ENCODE results near the gene VWCE. TPM values are rescaled to one million over a fixed set of nuclear protein-coding genes. Genes with fewer than 3 reads are reported as not detected.

Gene VWCE
- total RNA-seq, 1 experiment from 2014 or later, result 21.9 TPM

- CTCF ChIA-PET, result interaction anchor here (1.1 to 8.1 kb wide), 4 partner anchors 19 to 47 kb away, joined by 3 to 346 read pairs (median 61); partner anchors contain the start of genes CYB561A3 and TMEM138
- ATAC-seq (no peak), DNase-seq (ENCODE audit: low spot score) (no peak)
- Mint-ChIP-seq H3K27ac (no peak overlapping the region), H3K27me3 (ENCODE audit: low read depth) (no peaks in the 10 kb centered on the region), H3K4me1 (peaks cover 32% of the 10 kb centered on the region), H3K36me3 (peaks cover 10% of the 10 kb centered on the region; the same call in 1 of the 2 replicates), H3K4me3 (no peak overlapping the region), H3K9me3 (no peaks in the 10 kb centered on the region)
- TF ChIP-seq, protein P1, sequence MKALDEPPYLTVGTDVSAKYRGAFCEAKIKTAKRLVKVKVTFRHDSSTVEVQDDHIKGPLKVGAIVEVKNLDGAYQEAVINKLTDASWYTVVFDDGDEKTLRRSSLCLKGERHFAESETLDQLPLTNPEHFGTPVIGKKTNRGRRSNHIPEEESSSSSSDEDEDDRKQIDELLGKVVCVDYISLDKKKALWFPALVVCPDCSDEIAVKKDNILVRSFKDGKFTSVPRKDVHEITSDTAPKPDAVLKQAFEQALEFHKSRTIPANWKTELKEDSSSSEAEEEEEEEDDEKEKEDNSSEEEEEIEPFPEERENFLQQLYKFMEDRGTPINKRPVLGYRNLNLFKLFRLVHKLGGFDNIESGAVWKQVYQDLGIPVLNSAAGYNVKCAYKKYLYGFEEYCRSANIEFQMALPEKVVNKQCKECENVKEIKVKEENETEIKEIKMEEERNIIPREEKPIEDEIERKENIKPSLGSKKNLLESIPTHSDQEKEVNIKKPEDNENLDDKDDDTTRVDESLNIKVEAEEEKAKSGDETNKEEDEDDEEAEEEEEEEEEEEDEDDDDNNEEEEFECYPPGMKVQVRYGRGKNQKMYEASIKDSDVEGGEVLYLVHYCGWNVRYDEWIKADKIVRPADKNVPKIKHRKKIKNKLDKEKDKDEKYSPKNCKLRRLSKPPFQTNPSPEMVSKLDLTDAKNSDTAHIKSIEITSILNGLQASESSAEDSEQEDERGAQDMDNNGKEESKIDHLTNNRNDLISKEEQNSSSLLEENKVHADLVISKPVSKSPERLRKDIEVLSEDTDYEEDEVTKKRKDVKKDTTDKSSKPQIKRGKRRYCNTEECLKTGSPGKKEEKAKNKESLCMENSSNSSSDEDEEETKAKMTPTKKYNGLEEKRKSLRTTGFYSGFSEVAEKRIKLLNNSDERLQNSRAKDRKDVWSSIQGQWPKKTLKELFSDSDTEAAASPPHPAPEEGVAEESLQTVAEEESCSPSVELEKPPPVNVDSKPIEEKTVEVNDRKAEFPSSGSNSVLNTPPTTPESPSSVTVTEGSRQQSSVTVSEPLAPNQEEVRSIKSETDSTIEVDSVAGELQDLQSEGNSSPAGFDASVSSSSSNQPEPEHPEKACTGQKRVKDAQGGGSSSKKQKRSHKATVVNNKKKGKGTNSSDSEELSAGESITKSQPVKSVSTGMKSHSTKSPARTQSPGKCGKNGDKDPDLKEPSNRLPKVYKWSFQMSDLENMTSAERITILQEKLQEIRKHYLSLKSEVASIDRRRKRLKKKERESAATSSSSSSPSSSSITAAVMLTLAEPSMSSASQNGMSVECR (CRISPR knock-in tag; IDR thresholded peaks at IDR 0.05; ENCODE audit: borderline replicate concordance), result no peak
- TF ChIP-seq GABPB1 (CRISPR knock-in tag; IDR thresholded peaks at IDR 0.05), result no peak
- TF ChIP-seq ELF4 (CRISPR knock-in tag; IDR thresholded peaks at IDR 0.05; ENCODE audit: low read depth), result no peak
- no peak for TF ChIP-seq GRHL2 (CRISPR knock-in tag; IDR thresholded peaks at IDR 0.05; ENCODE audit: insufficient replicate concordance, severe bottlenecking)
- POLR2A ChIA-PET, result interaction anchor here (0.6 kb wide), 1 partner anchor 21 kb away, joined by 4 read pairs; no protein-coding TSS in a partner anchor
Measured at GRCh38 chr11:61337706-61338470, 42.8 kb upstream of the VWCE start.

DNA sequence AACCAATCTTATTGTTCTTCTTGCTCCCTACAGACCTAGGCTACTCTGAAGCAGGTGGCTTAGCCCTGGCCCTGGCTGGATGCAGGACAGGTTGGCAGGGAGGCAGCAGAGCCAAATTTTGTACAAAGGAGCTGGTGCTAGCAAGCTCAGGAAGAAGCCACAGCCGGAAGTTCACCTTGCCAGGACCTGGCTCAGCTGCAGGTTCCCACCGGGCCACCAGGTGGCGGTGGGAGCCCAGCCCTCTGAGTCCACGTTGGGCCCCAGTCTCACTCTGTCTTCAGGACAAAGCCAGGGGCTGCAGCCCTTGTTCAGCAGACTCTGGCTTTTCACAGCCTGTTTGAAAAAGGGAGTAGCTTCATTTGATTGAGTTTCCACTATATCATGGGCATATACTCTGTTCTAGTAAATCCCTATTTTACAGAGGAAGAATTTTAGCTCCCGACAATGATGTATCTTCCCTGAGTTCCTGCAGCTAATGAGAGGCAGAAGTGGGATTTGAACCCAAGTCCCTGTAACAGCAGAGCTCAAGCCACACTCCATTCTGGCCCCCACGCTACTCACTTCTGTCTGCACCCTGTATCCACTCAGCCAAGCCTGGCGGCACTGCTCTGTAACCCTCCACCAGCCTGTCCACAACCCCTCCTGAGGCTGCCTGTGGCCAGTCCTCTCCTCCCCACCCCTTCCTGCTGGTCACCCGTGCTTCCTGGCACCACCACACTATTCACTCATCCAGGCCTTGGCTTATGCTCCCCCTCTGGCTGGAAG is 41.2 kb upstream of the VWCE start:
- DNase-seq (ENCODE audit: low spot score) (peak; percentile 86), ATAC-seq (peak; percentile 68)
- Mint-ChIP-seq H3K27ac (peak overlapping the region; percentile 90), H3K4me1 (peaks cover 44% of the 10 kb centered on the region), H3K4me3 (no peak overlapping the region), H3K9me3 (no peaks in the 10 kb centered on the region), H3K27me3 (ENCODE audit: low read depth) (no peaks in the 10 kb centered on the region), H3K36me3 (peaks cover 10% of the 10 kb centered on the region; the same call in 1 of the 2 replicates)
- ChIA-PET CTCF (interaction anchor here (0.6 to 8.1 kb wide), 48 partner anchors 8 to 461 kb away, joined by 3 to 346 read pairs (median 5); partner anchors contain the start of genes CPSF7, CYB561A3, LRRC10B and SDHAF2), POLR2A (interaction anchor here (0.6 to 2.0 kb wide), 6 partner anchors 24 to 93 kb away, joined by 3 to 29 read pairs (median 6); partner anchors contain the start of genes CPSF7, CYB561A3, SDHAF2 and TMEM138)
- TF ChIP-seq, protein P2, sequence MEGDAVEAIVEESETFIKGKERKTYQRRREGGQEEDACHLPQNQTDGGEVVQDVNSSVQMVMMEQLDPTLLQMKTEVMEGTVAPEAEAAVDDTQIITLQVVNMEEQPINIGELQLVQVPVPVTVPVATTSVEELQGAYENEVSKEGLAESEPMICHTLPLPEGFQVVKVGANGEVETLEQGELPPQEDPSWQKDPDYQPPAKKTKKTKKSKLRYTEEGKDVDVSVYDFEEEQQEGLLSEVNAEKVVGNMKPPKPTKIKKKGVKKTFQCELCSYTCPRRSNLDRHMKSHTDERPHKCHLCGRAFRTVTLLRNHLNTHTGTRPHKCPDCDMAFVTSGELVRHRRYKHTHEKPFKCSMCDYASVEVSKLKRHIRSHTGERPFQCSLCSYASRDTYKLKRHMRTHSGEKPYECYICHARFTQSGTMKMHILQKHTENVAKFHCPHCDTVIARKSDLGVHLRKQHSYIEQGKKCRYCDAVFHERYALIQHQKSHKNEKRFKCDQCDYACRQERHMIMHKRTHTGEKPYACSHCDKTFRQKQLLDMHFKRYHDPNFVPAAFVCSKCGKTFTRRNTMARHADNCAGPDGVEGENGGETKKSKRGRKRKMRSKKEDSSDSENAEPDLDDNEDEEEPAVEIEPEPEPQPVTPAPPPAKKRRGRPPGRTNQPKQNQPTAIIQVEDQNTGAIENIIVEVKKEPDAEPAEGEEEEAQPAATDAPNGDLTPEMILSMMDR (IDR thresholded peaks at IDR 0.05), result peak; percentile 98
- TF ChIP-seq GABPB1 (CRISPR knock-in tag; IDR thresholded peaks at IDR 0.05), result 0 out of 2 replicates have a peak, but pooled peaks have one; percentile 17
- TF ChIP-seq, protein P3, sequence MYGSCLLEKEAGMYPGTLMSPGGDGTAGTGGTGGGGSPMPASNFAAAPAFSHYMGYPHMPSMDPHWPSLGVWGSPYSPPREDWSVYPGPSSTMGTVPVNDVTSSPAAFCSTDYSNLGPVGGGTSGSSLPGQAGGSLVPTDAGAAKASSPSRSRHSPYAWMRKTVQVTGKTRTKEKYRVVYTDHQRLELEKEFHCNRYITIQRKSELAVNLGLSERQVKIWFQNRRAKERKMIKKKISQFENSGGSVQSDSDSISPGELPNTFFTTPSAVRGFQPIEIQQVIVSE (CRISPR knock-in tag; IDR thresholded peaks at IDR 0.05; ENCODE audit: borderline replicate concordance), result no peak

DNA sequence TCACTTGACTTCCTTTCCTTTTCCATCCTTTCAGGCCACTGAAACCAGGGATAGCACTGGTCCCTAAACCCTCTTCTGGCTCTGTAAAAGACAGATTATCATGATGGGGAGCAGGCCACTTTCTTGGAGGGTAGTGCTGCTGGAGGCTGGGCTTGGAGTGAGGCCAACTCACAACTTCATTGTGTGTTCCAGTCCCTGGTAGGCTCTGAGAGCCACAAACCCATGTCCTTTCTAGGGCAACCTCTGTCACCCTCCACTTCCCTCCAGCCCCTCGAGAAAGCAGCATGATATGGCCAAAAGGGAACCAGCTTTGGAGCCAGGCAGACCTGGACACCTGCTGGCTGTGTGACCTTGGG is 40.2 kb upstream of the VWCE start:
- H3K27ac Mint-ChIP-seq, result peak overlapping the region; percentile 74; the same call in 1 of the 2 replicates
- no peaks in the 10 kb centered on the region for H3K9me3 Mint-ChIP-seq
- POLR2A ChIA-PET, result interaction anchor here (0.6 to 2.0 kb wide), 3 partner anchors 27 to 58 kb away, joined by 3 to 29 read pairs (median 6); partner anchors contain the start of genes CYB561A3, TMEM138 and TMEM216
- H3K36me3 Mint-ChIP-seq, result peaks cover 10% of the 10 kb centered on the region
- ATAC-seq, result no peak
- CTCF ChIA-PET, result interaction anchor here (0.8 to 8.1 kb wide), 19 partner anchors 13 to 303 kb away, joined by 3 to 346 read pairs (median 11); partner anchors contain the start of genes CPSF7, CYB561A3, SDHAF2 and TMEM138
- no peak for DNase-seq (ENCODE audit: low spot score)
- H3K4me1 Mint-ChIP-seq, result peaks cover 48% of the 10 kb centered on the region
- no peak for TF ChIP-seq FOXK1 (CRISPR knock-in tag; IDR thresholded peaks at IDR 0.05)
- H3K27me3 Mint-ChIP-seq (ENCODE audit: low read depth), result no peaks in the 10 kb centered on the region
- no peak overlapping the region for H3K4me3 Mint-ChIP-seq

Data from WTC11 (cell line).